Adipose tissue (tissue), 3 donors: Measurements from ENCODE around the gene MANF. TPM values are rescaled to one million over a fixed set of nuclear protein-coding genes. Genes with fewer than 3 reads are reported as not detected.
"Not testable (repeated sequence)": the region's sequence is repeated elsewhere in the genome, so short reads cannot be mapped to it uniquely, and the experiment has no call there.

Experiments used
- H3K27ac ChIP-seq: one replicate; pipeline ENCODE4 v1.5.1; 2013; ENCODE audit warnings: low read depth, low read length
- WGBS, 3 donors: extraction: QIAGEN DNeasy Blood & Tissue Kit; methylation state at CpG; one replicate each; pipeline ENCODE4 v1.1.7; 2013; 5-methylcytosine and 5-hydroxymethylcytosine counted together
- polyA plus RNA-seq, 3 donors: library from polyadenylated mRNA; stranded (reverse); fragments of 200-250 nt; gene quantifications; one replicate each; pipeline ENCODE4 v1.2.3, GENCODE V29; 2013
- donor health status: healthy with polysubstance abuse.
- donor health status: Bipolar disorder and iron deficiency.
- donor health status: healthy.

The MANF gene
- polyA plus RNA-seq, 3 donors: 31.0 to 67.8 (median 42.0) TPM

DNA sequence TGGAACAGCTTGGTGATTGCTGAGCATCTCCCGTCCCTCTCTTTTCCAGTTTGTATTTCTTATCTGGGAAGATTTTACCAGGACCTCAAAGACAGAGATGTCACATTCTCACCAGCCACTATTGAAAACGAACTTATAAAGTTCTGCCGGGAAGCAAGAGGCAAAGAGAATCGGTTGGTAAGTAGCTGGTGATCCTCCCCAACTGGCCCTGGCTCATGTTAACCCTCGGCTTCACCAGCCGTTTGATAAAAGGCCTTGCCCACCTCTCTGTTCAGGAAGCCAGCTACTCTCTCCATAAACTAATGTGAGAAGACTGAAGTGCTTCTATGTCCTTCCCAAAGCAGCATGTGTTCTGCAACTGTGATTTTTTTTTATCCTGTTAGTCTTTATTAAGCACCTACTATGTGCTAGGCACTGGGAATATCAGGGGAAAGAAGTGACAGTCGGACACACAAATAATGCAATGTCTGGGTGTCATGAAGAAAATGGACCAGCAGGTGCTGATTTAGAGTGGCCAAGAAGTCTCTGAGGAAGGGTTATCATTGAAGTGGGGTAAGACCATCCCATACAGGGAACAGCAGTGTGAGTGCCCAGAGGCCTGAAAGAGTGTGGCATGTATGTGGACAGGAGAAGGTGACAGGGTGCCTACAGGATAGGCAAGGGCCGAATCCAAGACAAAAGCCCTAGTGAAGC is 1.2 kb downstream of the MANF start:
- no peak overlapping the region for H3K27ac ChIP-seq
- 14 to 36% (median 34%) methylated on average over 8 of the region's 8 CpGs for WGBS, 3 donors

DNA sequence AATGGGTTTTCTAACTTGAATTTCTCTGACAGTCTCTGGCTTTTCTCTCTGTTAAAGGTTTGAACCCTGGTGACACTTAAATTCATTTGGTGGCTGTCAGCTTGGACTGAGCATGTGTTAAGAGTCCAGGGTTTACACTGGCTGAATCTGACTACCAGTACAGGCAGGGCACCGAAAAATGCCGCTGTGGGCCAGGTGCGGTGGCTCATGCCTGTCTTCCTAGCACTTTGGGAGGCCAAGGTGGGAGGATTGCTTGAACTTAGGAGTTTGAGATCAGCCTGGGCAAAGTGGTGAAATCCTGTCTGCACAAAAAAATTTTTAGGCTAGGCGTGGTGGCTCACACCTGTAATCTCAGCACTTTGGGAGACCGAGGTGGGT is 1.8 kb downstream of the MANF start:
- 43 to 92% (median 84%) methylated on average over 5 of the region's 5 CpGs for WGBS, 3 donors
- no peak overlapping the region for H3K27ac ChIP-seq

DNA sequence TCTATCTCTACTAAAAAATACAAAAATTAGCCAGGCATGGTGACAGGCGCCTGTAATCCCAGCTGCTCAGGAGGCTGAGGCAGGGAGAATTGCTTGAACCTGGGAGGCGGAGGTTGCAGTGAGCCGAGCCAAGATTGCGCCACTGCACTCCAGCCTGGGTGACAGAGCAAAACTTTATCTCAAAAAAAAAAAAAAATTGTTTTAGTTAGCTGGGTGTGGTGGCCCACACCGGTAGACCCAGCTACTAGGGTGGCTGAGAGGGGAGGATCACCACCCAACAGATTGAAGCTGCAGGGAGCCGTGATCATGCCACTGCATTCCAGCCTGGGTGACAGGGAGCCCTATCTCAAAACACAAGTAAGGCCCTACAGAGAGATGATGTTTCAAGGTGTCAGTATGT is 2.2 kb downstream of the MANF start:
- H3K27ac ChIP-seq: not testable (repeated sequence)
- WGBS, 3 donors: 31 to 63% (median 62%) methylated on average over 6 of the region's 6 CpGs

DNA sequence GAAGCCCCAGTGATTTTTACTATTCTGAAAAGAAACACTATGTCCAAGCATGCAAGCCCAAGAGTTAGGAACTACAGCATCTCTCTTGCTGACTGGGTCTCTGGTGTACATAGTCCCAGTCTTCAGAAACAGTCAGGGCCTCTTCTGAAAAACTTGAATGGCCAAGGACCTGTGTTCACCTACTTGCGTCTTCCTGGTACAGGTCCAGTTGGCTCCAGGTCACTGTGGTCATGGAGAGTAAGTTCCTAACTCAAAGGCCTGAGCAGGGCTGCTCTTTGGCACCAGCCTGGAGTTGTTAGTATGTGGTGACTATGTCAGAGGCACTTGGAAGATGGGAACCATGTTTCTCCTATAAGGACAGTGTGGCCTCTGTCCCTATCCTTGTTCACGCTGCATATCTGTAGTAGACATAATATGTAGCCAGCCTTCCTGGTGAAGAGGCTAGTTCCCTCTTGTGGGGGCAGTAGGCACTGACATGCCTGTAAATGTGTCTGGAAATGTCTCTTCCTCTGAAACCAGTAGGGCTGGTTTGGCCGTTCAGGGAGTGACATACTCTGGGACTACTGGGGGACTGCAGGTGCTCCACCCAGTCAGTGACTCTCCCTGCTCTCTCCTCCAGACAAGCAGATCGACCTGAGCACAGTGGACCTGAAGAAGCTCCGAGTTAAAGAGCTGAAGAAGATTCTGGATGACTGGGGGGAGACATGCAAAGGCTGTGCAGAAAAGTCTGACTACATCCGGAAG is 3.4 kb downstream of the MANF start:
- no peak overlapping the region for H3K27ac ChIP-seq
- 45 to 80% (median 71%) methylated on average over 6 of the region's 6 CpGs for WGBS, 3 donors

DNA sequence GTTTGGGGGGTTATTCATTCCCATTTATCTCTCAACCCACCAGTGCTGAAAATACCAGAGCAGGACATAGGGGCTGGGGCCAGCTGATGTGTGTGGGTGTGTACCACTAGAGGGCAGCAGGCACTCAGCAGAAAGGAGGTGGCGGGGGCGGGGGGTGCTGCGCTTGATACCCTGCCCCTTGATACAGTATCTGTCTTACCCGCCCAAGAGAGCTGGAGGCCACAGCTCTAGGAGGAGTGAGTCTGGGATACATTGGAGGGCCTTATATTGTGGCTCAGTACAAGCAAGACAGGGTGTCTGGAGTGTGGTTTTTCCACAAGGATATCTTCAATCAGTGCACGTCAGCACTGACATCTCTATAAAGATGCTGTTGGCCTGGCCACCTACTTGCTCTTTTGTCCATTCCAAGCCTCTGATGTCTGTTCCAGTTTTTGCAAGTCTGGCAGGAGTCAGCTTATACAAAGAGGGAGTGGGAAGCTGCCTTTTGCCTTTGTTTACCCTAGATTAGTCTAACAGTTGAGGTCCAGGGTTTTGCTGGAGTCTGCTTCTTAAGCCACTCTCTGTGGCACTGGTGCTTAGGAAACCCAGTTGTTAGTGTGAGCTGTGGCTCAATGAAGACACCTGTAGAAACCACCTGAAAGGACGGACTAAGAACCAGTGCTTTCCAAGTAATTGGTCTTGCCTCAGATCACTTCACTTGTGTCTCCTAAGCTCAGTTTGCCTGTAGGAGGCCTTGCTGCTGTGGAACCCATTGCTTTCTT is 4.5 kb downstream of the MANF start:
- no peak overlapping the region for H3K27ac ChIP-seq
- WGBS, 3 donors: 40 to 64% (median 63%) methylated on average over 6 of the region's 6 CpGs

DNA sequence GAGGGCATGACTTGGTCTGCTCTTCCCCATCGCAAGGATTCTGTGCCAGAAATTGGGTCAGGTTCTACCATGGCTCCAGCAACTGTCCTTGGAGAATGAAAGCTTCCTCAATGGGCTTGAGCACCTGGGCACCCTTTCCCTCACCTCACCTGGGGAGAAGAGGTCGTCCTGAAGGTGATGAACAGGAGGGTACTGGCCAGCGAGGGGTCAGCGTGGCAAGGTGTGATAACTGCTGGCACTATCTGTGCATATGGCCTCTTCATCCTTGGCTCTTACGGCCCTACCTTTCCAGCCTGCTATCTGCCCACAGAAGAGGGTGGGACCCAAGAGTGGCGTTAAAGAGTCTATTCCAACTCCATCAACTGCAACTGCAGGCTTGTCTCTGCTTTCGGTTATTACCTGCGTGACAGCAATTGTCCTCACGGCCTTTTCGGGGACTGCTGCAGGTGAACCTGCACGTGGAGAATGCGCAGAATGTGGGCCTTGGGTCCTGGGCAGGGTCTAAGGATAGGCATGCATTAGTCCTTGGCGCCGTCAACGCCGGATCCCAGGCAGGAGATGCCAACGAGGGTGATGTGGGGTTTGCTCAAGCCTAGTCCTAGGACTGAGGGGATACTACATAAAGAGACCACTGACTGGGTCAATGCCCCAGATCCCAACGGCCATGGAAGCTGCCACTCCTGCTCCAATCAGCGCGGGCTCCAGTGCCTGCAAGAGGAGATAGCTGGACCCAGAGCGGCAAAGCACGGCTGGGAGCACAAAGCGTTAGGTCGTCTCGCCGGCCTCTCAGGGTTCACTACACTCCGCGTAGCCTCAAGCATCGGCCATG is 5.4 kb downstream of the MANF start:
- no peak overlapping the region for H3K27ac ChIP-seq

DNA sequence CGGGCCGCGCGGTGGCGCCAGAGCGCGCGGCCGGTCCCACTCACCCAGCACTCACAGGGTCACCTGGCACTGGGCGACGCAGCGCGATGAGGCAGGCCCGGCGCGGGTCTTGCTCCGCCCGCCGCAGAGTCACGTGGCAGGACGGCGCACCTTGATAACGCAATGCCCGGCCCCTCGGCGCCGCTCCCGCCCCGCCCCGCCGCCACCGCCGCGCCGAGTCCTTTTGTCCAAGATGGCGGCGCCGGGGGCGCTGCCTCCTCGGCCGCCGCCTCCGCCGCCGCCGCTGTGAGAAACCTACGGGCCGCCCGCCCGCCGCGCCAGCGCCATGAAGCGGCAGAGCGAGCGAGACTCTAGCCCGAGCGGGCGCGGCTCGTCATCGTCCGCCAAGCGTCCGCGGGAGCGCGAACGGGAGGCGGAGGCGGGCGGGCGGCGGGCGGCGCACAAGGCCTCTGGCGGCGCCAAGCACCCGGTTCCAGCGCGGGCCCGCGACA is 6.0 kb downstream of the MANF start, which contains the start of gene RBM15B:
RBM15B (plus strand) TSS at position 211 of the 491 bp plus-strand sequence; CDS start at position 326, 115 bp downstream.
- WGBS, 3 donors: 0 to 1% (median 0%) methylated on average over 51 to 82 of the region's 83 CpGs
- H3K27ac ChIP-seq: peak within 1 kb of the TSS; percentile 64

More for the DNA sequence above, 5.4 kb downstream of the MANF start:
- WGBS, 3 donors: 32 to 39% (median 38%) methylated on average over 29 of the region's 29 CpGs

DNA sequence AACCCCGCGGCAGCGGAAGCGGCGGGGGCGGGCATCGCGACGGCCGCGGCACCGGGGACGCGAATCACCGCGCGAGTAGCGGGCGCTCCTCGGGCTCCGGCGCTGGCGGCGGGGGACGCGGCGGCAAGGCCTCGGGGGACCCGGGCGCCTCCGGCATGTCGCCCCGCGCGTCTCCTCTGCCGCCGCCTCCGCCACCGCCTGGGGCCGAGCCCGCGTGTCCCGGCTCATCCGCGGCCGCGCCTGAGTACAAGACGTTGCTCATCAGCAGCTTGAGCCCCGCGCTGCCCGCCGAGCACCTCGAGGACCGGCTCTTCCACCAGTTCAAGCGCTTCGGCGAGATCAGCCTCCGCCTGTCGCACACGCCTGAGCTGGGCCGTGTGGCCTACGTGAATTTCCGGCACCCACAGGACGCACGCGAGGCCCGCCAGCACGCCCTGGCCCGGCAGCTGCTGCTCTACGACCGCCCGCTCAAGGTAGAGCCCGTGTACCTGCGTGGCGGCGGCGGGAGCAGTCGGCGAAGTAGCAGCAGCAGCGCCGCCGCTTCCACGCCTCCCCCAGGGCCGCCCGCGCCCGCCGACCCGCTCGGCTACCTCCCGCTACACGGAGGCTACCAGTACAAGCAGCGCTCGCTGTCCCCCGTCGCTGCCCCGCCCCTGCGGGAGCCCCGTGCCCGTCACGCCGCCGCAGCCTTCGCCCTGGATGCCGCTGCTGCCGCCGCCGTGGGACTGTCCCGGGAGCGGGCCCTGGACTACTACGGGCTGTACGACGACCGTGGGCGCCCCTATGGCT is 6.7 kb downstream of the MANF start:
- peak overlapping the region; percentile 64 for H3K27ac ChIP-seq
- WGBS, 3 donors: 3 to 15% (median 13%) methylated on average over 67 to 115 of the region's 115 CpGs

DNA sequence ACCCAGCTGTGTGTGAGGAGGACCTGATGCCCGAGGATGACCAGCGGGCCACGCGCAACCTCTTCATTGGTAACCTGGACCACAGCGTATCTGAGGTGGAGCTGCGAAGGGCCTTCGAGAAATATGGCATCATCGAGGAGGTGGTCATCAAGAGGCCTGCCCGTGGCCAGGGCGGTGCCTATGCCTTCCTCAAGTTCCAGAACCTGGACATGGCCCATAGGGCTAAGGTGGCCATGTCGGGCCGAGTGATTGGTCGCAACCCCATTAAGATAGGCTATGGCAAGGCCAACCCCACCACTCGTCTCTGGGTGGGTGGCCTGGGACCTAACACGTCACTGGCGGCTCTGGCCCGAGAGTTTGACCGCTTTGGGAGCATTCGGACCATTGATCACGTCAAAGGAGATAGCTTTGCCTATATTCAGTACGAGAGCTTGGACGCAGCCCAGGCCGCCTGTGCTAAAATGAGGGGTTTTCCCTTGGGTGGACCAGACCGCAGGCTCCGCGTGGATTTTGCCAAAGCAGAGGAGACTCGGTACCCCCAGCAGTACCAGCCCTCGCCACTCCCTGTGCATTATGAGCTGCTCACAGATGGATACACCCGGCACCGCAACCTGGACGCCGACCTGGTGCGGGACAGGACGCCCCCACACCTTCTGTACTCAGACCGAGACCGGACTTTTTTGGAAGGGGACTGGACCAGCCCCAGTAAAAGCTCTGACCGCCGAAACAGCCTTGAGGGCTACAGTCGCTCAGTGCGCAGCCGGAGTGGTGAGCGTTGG is 7.5 kb downstream of the MANF start:
- 82 to 95% (median 91%) methylated on average over 42 of the region's 42 CpGs for WGBS, 3 donors
- H3K27ac ChIP-seq: no peak overlapping the region

DNA sequence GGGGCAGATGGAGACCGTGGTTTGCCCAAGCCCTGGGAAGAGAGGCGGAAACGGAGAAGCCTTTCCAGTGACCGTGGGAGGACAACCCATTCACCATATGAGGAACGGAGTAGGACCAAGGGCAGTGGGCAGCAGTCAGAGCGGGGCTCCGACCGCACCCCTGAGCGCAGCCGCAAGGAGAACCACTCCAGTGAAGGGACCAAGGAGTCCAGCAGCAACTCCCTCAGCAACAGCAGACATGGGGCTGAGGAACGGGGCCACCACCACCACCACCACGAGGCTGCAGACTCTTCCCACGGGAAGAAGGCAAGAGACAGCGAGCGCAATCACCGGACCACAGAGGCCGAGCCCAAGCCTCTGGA is 8.0 kb downstream of the MANF start:
- WGBS, 3 donors: 91 to 96% (median 95%) methylated on average over 17 of the region's 17 CpGs
- no peak overlapping the region for H3K27ac ChIP-seq

DNA sequence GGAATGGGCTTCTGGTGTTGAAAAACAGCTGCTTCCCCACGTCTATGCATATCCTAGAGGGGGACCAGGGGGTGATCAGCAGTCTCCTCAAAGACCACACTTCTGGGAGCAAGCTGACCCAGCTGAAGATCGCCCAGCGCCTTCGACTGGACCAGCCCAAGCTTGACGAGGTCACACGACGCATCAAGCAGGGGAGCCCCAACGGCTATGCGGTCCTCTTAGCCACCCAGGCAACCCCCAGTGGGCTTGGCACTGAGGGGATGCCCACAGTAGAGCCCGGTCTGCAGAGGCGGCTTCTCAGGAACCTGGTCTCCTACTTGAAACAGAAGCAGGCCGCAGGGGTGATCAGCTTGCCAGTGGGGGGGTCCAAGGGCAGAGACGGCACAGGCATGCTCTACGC is 8.5 kb downstream of the MANF start:
- no peak overlapping the region for H3K27ac ChIP-seq
- 83 to 95% (median 95%) methylated on average over 13 to 14 of the region's 14 CpGs for WGBS, 3 donors

DNA sequence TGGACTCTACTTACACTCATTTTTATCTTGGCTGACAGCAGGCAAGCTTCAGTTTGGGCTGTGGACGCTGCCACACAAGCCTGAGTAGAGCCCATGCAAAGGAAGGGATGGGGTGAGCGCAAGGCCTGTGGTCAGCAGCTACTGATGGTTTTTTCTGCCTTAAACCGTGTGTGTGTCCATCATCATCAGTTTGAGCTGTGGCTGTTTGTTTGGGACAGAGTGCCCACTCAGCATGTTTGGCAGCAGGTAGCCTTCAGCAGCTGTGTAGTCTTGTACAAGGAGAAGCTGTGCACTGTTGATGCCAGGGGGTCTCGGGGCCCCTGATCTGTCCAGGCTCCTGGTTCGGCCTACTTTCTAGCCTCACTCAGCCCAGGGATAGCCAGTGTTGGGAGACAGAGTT is 9.4 kb downstream of the MANF start:
- H3K27ac ChIP-seq: no peak overlapping the region
- 67 to 91% (median 80%) methylated on average over 5 of the region's 5 CpGs for WGBS, 3 donors

DNA sequence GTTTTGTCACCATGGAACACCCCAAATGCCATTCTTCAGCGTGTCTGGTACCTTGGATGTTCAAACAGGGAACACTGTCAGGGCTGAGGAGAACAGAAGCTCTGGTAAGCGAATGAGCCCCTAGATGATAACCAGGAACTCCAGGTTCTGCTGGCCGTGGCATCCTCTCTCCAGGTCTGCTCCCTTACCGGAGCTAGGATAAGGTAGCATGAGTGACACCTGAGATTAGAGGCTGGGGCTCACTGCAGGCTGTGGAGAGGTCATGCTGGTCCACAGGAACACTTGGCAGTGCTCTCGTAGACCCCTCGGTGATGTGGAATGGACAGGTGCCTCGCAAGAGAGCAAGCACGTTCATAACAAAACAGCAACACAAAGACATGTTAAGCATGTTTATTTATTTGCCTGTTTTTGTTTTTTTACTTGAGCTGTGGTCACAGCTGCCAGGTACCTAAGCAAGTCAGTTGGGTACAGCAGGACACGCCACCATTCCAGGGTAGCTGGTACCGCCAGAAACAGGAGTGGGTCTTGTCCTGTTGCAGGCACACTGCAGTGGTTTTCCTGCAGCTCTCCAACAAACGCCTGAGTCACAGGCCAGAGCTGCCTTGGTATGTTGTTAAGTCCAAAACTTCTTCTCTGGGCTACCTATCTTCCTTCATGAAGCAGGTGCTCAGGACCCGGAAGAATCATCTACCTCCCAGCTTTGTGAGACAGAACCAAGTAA is 10.6 kb downstream of the MANF start:
- H3K27ac ChIP-seq: no peak overlapping the region

DNA sequence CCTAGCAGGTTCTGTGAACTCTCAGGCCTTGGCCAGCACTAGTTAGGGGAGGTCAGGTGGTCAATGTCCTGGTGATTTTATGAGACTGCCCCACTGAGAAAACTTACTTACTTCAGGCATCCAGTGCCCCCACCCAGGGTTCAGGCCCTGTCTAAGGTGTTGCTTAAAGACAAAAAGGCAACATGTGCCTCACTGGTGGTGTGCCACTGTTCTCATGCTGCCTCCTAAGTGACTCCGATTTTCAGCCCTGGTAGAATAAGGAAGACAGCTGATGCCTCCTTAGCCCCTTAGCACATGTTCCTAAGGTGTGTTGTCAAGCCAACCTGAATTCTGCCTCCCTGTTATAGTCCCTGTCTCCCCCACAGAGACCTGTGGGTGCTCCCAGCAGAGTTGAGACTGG is 11.3 kb downstream of the MANF start:
- peak overlapping the region; percentile 49 for H3K27ac ChIP-seq
- 76 to 96% (median 91%) methylated on average over 1 of the region's 1 CpG for WGBS, 3 donors

More for the DNA sequence above, 10.6 kb downstream of the MANF start:
- WGBS, 3 donors: 53 to 80% (median 79%) methylated on average over 12 of the region's 12 CpGs

DNA sequence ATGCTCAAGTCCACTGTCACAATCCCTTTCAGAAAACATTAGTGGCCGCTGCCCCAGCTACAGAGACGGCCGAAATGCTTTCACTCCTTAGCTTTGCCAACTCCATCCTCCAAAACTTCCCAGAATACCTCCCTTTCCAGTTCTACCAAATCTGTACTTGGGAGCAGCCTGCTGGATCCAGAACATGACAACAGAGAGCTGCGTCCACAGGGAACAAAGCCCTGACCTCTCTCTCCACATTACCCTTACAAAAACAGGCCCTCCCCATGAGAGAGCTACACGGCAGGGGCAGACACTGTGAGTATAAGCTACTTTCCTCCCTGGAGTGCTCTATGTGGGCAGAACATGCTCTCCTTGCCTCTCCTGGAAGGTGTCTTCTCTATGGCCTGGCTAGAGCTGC is 12.3 kb downstream of the MANF start:
- WGBS, 3 donors: 61 to 67% (median 64%) methylated on average over 5 of the region's 5 CpGs
- no peak overlapping the region for H3K27ac ChIP-seq

DNA sequence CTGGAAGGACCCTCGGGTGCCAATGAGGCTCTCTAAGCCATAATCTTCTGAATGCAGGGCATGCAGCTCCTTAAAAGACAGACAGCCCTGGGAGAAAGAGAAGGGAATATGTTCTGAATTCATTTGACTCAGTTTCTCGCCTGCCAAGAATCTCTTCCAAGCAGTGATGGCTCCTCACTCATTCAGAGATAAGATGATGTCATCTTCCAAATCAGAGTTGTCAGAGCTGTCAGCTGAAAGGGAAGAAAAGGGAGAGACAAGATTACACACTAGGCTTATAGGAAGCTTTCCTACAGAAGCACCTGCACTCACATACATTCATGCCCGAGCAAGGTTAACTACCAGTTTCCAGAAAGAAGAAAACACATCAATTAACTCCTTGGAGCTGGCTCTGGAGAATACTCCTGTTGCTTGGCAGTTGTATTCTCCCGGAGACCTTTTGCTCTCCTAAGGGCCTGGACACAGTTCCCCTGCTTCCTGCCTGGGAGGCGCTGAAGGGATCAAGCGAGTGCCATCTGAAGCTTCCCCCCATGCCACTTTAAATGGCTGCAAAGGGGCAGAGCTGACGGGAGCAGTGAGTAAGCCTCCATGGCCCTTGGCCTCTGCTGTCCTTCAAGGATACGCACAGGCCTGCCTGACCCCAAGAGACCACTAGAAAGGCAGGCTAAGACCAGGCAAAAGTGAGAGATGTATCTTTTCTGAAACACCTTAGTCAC is 13.7 kb downstream of the MANF start:
- 69 to 80% (median 73%) methylated on average over 8 of the region's 8 CpGs for WGBS, 3 donors
- no peak overlapping the region for H3K27ac ChIP-seq
